ELR (cell line): Measurements from ENCODE around the gene SPATS2.
A peak's percentile ranks its signal among the peaks of the same experiment; 100 is the strongest.
"Not testable (repeated sequence)": the region's sequence is repeated elsewhere in the genome, so short reads cannot be mapped to it uniquely, and the experiment has no call there.

Experiments
- DNase-seq: peaks from one replicate; pipeline ENCODE4 v3.0.0-alpha.2; 2015; ENCODE audit warnings: low read depth

The SPATS2 gene

GRCh38 chr12:49352351-49352750, 14.9 kb upstream of the SPATS2 start:
- DNase-seq: no peak

DNA sequence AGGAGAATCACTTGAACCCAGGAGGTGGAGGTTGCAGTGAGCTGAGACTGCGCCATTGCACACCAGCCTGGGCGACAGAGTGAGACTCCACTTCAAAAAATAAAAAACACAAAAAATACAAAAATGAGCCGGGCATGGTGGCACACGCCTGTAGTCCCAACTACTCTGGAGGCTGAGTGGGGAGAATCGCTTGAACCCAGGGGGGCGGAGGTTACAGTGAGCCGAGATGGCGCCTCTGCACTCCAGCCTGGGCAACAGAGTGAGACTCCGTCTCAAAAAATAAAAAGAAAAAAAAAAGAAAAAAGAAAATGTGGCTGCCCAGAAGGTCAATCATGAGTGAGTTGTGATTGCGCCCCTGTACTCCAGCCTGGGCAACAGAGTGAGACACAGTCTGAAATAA, 11.3 kb upstream of the SPATS2 start:
- DNase-seq: no peak

GRCh38 chr12:49357103-49357678, 10.1 kb upstream of the SPATS2 start:
- peak; percentile 84 for DNase-seq

GRCh38 chr12:49358483-49359141, 8.7 kb upstream of the SPATS2 start:
- DNase-seq: peak; percentile 78

GRCh38 chr12:49359671-49360070, 7.6 kb upstream of the SPATS2 start:
- DNase-seq: no peak

GRCh38 chr12:49362077-49362476, 5.2 kb upstream of the SPATS2 start:
- DNase-seq: no peak

- DNase-seq: peak; percentile 91
These were observed 2.3 kb upstream of the SPATS2 start for GRCh38 chr12:49364989-49365388.

DNA sequence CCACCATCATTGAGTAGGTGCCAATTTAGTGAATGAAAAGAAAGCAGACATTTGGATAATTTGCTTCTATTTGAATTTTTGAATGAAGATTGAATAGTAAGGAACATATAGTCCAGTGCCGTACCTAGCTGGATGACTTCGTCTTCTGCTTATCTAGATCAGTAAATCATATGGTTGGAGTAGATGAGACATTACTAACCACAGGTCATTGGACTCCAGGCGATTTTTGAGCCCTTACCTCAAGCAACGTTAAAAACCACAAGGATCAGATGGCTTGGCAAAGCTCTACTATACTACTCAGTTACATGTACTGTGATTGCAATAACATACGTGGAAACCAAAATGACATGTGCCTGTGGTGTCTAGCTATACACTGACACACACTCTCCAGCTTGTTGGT, 1.7 kb upstream of the SPATS2 start:
- DNase-seq: peak; percentile 94

GRCh38 chr12:49366096-49366651, 1.1 kb upstream of the SPATS2 start:
- DNase-seq: no peak

- DNase-seq: peak; percentile 95
These were observed 446 bp upstream of the SPATS2 start for GRCh38 chr12:49366652-49367380.

DNA sequence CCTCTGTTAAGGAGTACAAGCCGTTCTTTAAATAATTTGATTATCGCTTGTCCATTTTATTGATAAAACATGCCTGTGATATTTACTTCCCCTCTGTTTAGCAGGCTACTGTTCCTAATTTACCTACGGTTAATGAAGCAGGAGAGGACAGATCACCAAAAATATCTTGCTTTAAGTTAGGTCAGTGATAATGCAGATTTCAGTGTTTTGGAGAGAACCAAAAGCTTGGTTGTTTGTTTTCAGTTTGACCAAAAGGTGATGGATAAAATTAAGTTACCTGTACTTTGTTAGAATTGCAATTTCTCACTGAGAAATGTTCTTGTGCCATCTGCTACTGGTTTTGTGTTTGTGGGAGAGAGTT, 958 bp downstream of the SPATS2 start:
- no peak for DNase-seq

- peak; percentile 68 for DNase-seq
These were observed 2.3 kb downstream of the SPATS2 start for GRCh38 chr12:49369411-49370145.

DNA sequence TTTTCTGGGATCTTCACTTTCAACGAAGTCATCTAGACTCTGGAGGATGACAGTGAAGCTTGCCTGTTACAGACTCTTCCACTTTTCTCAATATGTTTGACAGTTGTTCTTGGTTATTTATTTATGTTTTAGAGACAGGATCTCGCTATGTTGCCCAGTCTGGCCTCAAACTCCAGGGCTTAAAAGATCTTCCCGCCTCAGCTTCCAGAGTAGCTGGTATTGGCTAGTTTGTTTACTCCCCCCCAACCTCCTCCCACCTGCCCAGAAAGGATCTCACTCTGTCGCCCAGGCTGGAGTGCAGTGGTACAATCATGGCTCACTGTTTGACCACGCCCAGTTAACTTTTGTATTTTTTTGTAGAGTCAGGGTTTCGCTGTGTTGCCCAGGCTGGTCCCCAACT, 3.3 kb downstream of the SPATS2 start:
- no peak for DNase-seq

DNA sequence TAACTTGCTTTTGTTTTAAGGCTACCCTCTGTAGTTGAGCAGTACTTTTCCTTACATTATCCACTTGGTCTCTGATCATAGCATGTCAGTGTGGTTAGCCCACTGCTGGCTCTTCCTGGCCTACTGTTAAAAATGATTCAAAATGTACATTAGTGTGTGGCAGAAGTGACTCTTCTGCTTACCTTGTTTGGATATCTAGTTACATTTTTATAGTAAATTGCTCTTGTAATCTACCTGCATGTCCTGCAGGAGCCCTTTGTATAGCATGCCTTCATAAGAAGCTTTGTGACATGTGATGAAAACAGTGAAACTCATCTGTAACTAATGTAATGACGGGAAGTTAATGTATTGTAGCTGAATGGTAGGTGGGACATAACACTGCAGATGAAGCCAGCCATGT, 8.1 kb downstream of the SPATS2 start:
- no peak for DNase-seq

GRCh38 chr12:49377386-49377785, 10.1 kb downstream of the SPATS2 start:
- no peak for DNase-seq

GRCh38 chr12:49380184-49380583, 12.9 kb downstream of the SPATS2 start:
- not testable (repeated sequence) for DNase-seq

- no peak for DNase-seq
These were observed 21.6 kb downstream of the SPATS2 start for GRCh38 chr12:49388682-49389386.

- no peak for DNase-seq
These were observed 22.1 kb downstream of the SPATS2 start for GRCh38 chr12:49389387-49389703.

DNA sequence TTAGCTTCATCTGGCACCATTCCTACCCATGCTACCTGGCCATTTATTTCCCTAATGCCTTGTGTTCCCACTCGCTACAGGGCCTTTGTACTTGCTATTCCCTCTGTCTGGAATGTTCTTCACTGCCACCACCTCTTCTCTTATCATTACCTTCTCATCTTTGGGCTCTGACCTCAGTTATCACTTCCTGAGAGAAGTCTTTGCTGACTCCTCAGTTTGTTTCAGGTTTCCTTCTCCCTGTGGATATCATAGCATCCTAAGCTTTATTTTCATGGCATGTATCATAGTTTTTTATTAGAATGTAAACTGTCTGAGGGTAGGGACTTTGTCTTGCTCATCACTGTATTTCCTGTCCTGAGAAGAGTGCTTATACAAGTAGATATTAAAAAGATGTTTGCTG, 29.7 kb downstream of the SPATS2 start:
- no peak for DNase-seq

DNA sequence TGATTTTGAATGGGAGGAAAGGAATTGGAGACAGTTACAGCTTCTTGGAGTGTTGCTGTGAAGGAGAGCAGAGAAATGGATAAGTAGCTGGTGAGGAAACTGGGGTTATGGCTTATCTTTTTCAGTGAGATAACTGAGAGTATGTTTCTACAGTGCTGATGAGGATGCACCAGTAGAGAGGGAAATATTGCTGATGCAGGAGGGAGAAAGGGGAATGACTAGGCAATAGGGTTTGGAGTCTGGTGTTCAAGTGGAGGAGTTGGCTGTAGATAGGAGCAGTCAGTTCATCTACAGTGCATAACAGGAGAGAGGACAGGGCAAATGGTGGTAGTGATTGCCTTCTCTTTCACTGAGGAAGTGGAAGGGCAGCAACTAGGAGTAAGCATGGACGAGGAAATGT, 33.0 kb downstream of the SPATS2 start:
- DNase-seq: no peak

DNA sequence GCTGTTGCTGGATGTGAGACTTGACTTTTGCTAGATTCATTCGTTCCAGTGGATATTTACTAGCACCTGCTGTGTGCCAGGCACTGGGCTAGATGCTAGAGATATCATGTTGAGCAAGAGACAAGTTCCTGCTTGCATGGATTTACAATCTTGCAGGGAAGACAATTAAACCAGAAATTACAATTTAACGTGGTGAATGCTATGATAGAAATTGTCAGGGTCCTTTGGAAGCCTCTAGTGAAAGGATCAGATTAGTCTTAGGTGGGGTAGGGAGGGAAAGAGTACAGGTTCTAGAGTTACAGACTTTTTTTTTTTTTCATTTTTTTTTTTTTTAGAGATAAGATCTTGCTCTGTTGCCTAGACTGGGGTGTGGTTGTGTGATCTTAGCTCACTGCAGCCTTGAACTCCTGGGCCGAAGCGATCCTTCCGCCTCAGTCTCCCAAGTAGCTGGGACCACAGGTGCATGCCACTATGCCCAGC, 36.7 kb downstream of the SPATS2 start:
- DNase-seq: no peak

DNA sequence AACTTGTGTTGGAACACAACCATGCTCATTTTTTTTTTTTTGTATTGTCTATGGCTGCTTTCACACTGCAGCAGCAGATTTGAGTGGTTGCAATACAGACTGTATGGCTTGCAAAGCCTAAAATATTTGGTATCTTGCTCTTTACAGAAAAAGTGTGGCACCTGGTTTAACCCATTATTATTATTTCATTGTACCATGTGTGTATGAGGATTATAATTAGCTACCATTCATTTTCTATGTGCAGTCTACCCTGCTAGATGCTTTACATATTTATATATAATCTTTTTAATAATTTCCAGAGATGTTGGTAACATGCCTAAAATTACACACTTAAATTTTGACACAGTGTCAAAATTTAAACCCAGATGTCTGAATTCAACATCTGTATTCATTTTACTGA, 37.7 kb downstream of the SPATS2 start:
- no peak for DNase-seq
